Testis (tissue), 3 donors: ENCODE results near the gene NRXN3. TPM values are rescaled to one million over a fixed set of nuclear protein-coding genes. Genes with fewer than 3 reads are reported as not detected.

Source experiments
- DNase-seq: peaks from one replicate; pipeline ENCODE4 v3.0.0-alpha.2; 2019
- H3K27ac ChIP-seq, 2 donors: fragments of 200-600 bp; sonication (generic); one replicate each; pipeline ENCODE4 v1.5.1; 2019
- H3K27me3 ChIP-seq: fragments of 200-600 bp; sonication (generic); one replicate; pipeline ENCODE4 v1.5.1; 2019
- H3K36me3 ChIP-seq: fragments of 200-600 bp; sonication (generic); one replicate; pipeline ENCODE4 v1.5.1; 2017; ENCODE audit warnings: low read depth; ENCODE audit errors: missing control alignments
- H3K4me1 ChIP-seq: fragments of 200-600 bp; sonication (generic); one replicate; pipeline ENCODE4 v1.5.1; 2019
- H3K4me3 ChIP-seq, 2 donors: fragments of 200-600 bp; sonication (generic); one replicate each; pipeline ENCODE4 v1.5.1; 2017 to 2019
- H3K9me3 ChIP-seq: fragments of 200-600 bp; sonication (generic); one replicate; pipeline ENCODE4 v1.5.1; 2017
- CTCF ChIP-seq, 3 experiments: fragments of 450-650 bp in 2 of 3; fragments of 200-600 bp in 1 of 3; sonication (generic) in 1 of 3; IDR thresholded peaks; one replicate each; pipeline ENCODE4 v1.5.1; 2016 to 2019; ENCODE audit warnings: antibody characterized with exemption in 3 of 3, mild to moderate bottlenecking in 2 of 3, moderate library complexity in 1 of 3
- POLR2A ChIP-seq: fragments of 450-650 bp; IDR thresholded peaks from one replicate; pipeline ENCODE4 v1.6.1; 2017; ENCODE audit warnings: antibody characterized with exemption, mild to moderate bottlenecking, moderate library complexity
- WGBS, 2 donors: methylation state at CpG; one replicate each; pipeline ENCODE4 v1.1.5; 2018; 5-methylcytosine and 5-hydroxymethylcytosine counted together
- intact Hi-C: fragments of 100-400 bp; cut with DNase I; formaldehyde crosslinking; loops from one replicate; pipeline ENCODE4 v1.15.1; 2023; ENCODE audit warnings: low total_unique reads
- polyA plus RNA-seq: library from polyadenylated mRNA; stranded (reverse); fragments of 350-450 nt; fragmentation: Illumina TruSeq; extraction: RNeasy Lipid Tissue Mini Kit (QIAGEN cat#74804); gene quantifications from one replicate; pipeline ENCODE4 v1.2.3, GENCODE V29; 2014; ENCODE audit warnings: low read depth, low replicate concordance; ENCODE audit not compliant: insufficient read depth
- total RNA-seq, 2 donors: library from RNA; depleted of rRNA; stranded (reverse); fragments of >200 nt; gene quantifications; one replicate each; pipeline ENCODE4 v1.2.3, GENCODE V29; 2016

The NRXN3 gene
- total and polyA plus RNA-seq, 3 donors from 2014 or later = 3.5 to 8.0 (median 3.9) TPM

- no peak overlapping the region for H3K4me3 ChIP-seq
- H3K4me1 ChIP-seq = no peaks in the 10 kb centered on the region
- H3K27me3 ChIP-seq = no peaks in the 10 kb centered on the region
- intact Hi-C loops = no loop called here
- WGBS, 2 donors = 89 to 92% methylated on average over 1 of the region's 1 CpG
- H3K27ac ChIP-seq = no peak overlapping the region
- TF ChIP-seq CTCF (IDR thresholded peaks at IDR 0.05) = no peak
- no peak for TF ChIP-seq POLR2A
- no peaks in the 10 kb centered on the region for H3K36me3 ChIP-seq
- H3K9me3 ChIP-seq = no peaks in the 10 kb centered on the region
- no peak for DNase-seq
Observed at GRCh38 chr14:79284621-79285020, 1114.4 kb downstream of the NRXN3 start.

- Histone ChIP-seq H3K36me3 (no peaks in the 10 kb centered on the region), H3K9me3 (no peaks in the 10 kb centered on the region), H3K27me3 (no peaks in the 10 kb centered on the region), H3K27ac (no peak overlapping the region), H3K4me1 (no peaks in the 10 kb centered on the region), H3K4me3 (no peak overlapping the region)
- no peak for TF ChIP-seq POLR2A
- no peak for TF ChIP-seq CTCF (IDR thresholded peaks at IDR 0.05)
- no peak for DNase-seq
- intact Hi-C loops = no loop called here
Observed at GRCh38 chr14:79285263-79285662, 1115.1 kb downstream of the NRXN3 start.

GRCh38 chr14:79287976-79288375 lies 1117.8 kb downstream of the NRXN3 start:
- Histone ChIP-seq H3K27me3 (no peaks in the 10 kb centered on the region), H3K4me1 (no peaks in the 10 kb centered on the region), H3K4me3 (no peak overlapping the region), H3K36me3 (no peaks in the 10 kb centered on the region), H3K9me3 (no peaks in the 10 kb centered on the region), H3K27ac (no peak overlapping the region)
- intact Hi-C loops = no loop called here
- 91 to 94% methylated on average over 1 of the region's 1 CpG for WGBS, 2 donors
- no peak for TF ChIP-seq POLR2A
- no peak for TF ChIP-seq CTCF (IDR thresholded peaks at IDR 0.05)
- DNase-seq = no peak

GRCh38 chr14:79293482-79294177 lies 1123.5 kb downstream of the NRXN3 start:
- Histone ChIP-seq H3K36me3 (no peaks in the 10 kb centered on the region), H3K27me3 (no peaks in the 10 kb centered on the region), H3K9me3 (no peaks in the 10 kb centered on the region), H3K4me1 (no peaks in the 10 kb centered on the region), H3K4me3 (no peak overlapping the region), H3K27ac (no peak overlapping the region)
- intact Hi-C loops = no loop called here
- no peak for DNase-seq
- TF ChIP-seq CTCF (IDR thresholded peaks at IDR 0.05) = no peak
- 44 to 48% methylated on average over 10 to 11 of the region's 11 CpGs for WGBS, 2 donors

- Histone ChIP-seq H3K27ac (no peak overlapping the region), H3K9me3 (no peaks in the 10 kb centered on the region), H3K36me3 (no peaks in the 10 kb centered on the region), H3K4me1 (no peaks in the 10 kb centered on the region), H3K4me3 (no peak overlapping the region), H3K27me3 (no peaks in the 10 kb centered on the region)
- intact Hi-C loops = no loop called here
- no peak for TF ChIP-seq POLR2A
- no peak for TF ChIP-seq CTCF (IDR thresholded peaks at IDR 0.05)
- no peak for DNase-seq
Observed at GRCh38 chr14:79294499-79294898, 1124.3 kb downstream of the NRXN3 start.
